Activated naive CD4-positive, alpha-beta T cell treated with anti-CD3 and anti-CD28 coated beads, Interleukin-2, amount 50 U/mL, for 24 hours (primary cell): ENCODE measurements around the gene SAMD1.

ENCODE experiments used
- H3K27ac Mint-ChIP-seq: one replicate; pipeline ENCODE4 v1.8.0; 2021; ENCODE audit warnings: mild to moderate bottlenecking, mixed read lengths
- H3K27me3 Mint-ChIP-seq: one replicate; pipeline ENCODE4 v1.8.0; 2021; ENCODE audit warnings: mixed read lengths
- H3K36me3 Mint-ChIP-seq: one replicate; pipeline ENCODE4 v1.8.0; 2021; ENCODE audit warnings: mixed read lengths
- H3K4me1 Mint-ChIP-seq: one replicate; pipeline ENCODE4 v1.8.0; 2021; ENCODE audit warnings: mixed read lengths
- H3K4me3 Mint-ChIP-seq: one replicate; pipeline ENCODE4 v1.8.0; 2021; ENCODE audit warnings: mild to moderate bottlenecking, mixed read lengths
- H3K9me3 Mint-ChIP-seq: one replicate; pipeline ENCODE4 v1.8.0; 2021; ENCODE audit warnings: mixed read lengths

Gene SAMD1

DNA sequence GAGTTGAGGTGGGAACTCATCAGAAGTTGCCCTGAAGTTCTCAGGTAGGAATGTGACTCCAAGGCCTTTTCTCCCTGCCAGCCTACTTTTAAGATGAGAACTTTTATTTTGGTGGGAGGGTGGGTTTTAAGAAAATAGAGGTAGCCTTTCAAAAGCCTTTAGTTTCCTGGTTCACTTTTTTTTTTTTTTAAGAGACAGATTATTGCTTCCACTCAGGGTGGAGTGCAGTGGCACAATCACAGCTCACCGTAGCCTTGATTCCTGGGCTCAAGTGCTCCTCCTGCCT is 7.9 kb downstream of the SAMD1 start:
- Mint-ChIP-seq H3K9me3 (no peaks in the 10 kb centered on the region), H3K27ac (no peak overlapping the region), H3K36me3 (no peaks in the 10 kb centered on the region), H3K4me3 (peak overlapping the region; percentile 98), H3K4me1 (peaks cover 6% of the 10 kb centered on the region), H3K27me3 (no peaks in the 10 kb centered on the region)

DNA sequence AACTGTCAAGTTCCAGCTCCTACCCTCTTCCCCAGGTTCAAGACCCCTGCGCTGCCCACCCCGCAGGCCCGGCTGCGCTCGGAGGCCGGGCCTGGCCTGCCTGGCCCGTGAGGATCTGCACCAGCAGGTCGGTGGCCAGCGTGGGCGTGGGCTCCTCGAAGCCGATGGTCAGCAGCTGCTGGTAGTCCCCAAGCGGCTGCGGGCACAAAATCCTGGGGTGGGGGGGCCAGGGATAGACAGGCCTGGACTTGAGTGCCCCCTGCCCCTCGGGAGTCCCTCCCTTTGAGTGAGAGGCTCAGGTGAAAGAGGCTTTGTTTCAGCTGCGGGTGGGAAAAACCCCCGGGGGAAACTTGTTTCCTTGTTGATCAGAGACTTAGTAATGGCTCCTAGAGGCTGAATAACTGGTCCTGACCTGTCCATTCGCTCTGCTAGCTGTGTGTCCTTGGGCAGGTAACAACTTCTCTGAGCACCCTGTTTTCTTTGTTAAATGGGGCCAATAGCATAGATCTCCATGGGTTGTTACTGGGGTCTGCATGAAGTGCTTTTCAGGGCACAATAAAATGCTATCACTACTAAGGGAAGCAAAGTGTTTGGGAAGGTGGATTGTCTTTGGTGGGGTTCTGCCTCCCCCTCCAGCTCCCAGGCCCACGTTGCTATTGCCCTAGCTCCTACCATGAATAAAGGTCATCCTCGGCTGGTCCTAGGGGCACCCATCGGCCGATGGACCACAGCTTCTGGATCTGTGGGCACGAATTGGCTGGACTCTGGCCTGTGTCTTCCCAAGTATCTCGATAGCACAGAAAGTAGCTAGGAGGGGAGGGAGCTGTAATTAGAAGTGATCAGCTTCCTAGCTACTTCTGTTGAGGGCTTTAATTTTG is 8.5 kb downstream of the SAMD1 start:
- peak overlapping the region; percentile 98 for H3K4me3 Mint-ChIP-seq
- no peaks in the 10 kb centered on the region for H3K27me3 Mint-ChIP-seq
- H3K9me3 Mint-ChIP-seq: no peaks in the 10 kb centered on the region
- peak overlapping the region; percentile 98 for H3K27ac Mint-ChIP-seq
- H3K4me1 Mint-ChIP-seq: peaks cover 6% of the 10 kb centered on the region
- no peaks in the 10 kb centered on the region for H3K36me3 Mint-ChIP-seq

DNA sequence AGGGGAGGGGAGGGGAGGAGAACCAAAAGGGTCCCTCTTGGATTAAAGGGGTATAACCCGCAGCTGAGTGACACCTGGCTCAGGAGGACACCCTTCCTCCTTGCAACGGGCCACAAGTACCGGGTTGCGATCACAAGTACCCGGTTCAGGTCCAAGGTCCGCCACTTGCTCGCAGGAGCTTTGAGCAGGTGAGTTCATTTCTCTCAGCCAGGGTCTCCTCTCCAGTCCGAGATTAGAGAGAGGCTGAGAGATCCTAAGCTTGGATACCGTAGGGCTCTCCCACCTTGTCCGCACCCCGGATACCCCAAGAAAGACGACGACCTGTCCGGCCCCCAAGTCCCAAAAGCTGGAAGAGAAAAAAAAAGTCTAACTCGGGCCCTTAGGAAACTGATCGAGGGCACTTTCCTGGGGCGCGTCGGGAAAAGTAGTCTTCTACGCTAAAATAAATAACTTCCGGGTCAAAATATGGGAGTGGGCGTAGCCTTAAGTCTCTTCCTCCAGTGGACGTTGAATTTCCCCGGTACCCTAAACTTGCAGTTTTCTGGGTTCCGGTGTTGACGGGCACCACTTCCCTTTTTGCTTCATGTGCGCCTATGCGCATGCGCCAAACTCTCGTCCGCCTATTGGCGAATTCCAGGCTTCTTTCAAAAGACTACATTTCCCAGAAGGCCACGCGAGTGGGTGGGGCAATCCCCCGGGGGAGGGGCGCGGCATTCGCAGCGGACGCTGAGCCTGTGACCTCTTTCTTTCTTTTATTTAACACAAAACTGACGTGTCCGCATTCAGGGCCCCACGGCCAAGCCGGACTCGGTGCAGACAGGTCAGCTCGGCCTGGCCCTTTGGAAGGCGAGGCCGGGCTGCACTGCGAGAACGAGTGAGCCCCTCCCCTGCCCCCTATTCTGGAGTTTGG is 9.4 kb downstream of the SAMD1 start:
- no peaks in the 10 kb centered on the region for H3K9me3 Mint-ChIP-seq
- peak overlapping the region; percentile 98 for H3K4me3 Mint-ChIP-seq
- peaks cover 6% of the 10 kb centered on the region for H3K4me1 Mint-ChIP-seq
- no peaks in the 10 kb centered on the region for H3K27me3 Mint-ChIP-seq
- peak overlapping the region; percentile 98 for H3K27ac Mint-ChIP-seq
- H3K36me3 Mint-ChIP-seq: no peaks in the 10 kb centered on the region

DNA sequence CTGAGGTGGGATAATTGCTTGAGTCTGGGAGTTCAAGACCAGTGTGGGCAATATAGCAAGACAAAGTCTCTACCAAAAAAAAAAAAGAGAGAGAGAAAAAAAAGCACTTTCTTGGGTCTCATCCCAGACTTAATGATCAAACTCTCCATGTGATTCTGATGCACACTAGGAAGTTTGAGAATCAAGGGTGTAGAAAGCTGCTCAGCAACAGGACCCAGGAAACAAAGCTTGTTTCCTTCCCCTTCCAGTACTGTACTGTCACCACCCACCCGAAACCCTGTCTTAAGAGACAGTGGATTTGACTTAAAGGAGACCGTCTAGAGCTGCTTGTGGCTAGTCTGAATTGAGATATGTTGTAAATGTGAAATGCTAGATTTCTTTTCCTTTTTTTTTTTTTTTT is 12.1 kb downstream of the SAMD1 start:
- Mint-ChIP-seq H3K9me3 (no peaks in the 10 kb centered on the region), H3K36me3 (no peaks in the 10 kb centered on the region), H3K4me3 (no peak overlapping the region), H3K27me3 (no peaks in the 10 kb centered on the region), H3K4me1 (peaks cover 20% of the 10 kb centered on the region), H3K27ac (no peak overlapping the region)

DNA sequence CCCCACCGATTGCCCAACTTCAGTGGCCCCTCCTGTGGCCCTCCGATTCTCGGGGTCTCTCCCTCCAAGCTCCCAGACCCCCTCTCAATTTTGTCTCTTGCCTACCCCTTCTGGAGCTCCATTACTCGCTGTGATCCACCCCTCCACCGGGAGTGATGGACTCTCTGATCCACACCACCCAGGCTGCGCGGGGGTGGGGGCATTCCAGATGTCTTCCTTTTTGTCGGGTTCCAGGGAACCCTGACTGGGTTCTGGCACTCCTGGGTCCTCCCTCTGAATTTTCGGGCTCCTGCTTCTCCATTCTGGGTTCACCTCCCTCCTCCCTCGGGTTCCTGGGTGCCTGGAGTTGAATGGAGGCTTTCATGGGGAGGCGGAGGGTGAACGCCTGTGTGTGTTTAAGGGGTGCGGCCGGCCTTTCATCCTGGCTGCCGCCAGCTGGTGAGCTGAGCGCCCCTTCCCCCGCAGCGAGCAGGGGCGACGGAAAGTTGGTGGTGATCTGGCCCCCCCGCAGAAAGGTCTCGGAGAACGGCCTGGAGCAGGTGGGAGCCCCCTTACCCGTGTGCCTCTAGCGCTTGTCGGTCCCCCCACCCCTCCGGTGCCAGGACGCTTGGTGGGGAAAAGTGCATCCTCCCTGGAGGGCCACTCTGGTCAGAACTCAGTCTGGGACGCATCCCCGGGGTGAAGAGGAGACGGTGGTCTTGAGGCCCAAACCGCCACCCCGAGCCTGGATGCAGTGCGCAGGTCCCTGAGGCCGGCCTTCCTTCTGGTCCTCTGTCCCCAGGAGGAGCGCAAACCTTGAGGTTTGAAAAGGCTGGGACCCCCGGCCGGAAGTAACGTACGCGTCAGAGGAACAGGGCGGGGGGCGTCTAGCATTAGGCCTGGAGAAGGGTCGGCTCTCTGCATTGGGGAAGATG is 16.4 kb downstream of the SAMD1 start:
- H3K27me3 Mint-ChIP-seq: no peaks in the 10 kb centered on the region
- peak overlapping the region; percentile 95 for H3K4me3 Mint-ChIP-seq
- H3K36me3 Mint-ChIP-seq: no peaks in the 10 kb centered on the region
- H3K27ac Mint-ChIP-seq: peak overlapping the region; percentile 84
- peaks cover 14% of the 10 kb centered on the region for H3K4me1 Mint-ChIP-seq
- H3K9me3 Mint-ChIP-seq: no peaks in the 10 kb centered on the region

DNA sequence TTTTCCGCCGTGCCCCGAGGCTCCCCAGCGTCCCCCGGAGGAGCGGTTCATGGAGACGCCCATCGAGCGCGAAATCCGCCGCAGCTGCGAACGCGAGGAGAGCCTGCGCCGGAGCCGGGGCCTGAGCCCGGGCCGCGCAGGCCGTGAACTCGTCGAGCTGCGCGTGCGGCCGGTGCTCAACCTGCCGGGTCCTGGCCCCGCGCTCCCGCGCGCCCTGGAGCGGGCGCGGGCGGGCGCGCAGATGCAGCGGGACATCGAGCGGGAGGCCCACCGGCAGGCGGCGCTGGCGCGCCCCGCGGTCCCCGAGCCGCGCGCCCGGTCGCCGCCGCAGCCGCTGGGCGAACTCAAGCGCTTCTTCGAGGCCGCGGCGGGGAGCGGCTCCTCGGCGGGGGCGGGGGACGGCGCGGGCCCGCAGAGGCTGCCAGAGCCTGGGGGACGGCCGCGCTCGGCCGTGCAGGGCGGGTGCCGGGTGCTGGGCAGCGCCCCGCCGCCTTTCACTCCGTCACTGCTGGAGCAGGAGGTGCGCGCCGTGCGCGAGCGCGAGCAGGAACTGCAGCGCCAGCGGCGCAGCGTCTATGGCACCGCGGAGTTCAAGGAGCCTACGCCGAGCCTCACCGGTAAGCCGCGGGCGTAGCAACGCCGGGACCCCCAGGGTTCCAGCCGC is 17.2 kb downstream of the SAMD1 start:
- Mint-ChIP-seq H3K4me3 (peak overlapping the region; percentile 95), H3K36me3 (no peaks in the 10 kb centered on the region), H3K9me3 (no peaks in the 10 kb centered on the region), H3K27me3 (no peaks in the 10 kb centered on the region), H3K27ac (peak overlapping the region; percentile 84), H3K4me1 (peaks cover 14% of the 10 kb centered on the region)

DNA sequence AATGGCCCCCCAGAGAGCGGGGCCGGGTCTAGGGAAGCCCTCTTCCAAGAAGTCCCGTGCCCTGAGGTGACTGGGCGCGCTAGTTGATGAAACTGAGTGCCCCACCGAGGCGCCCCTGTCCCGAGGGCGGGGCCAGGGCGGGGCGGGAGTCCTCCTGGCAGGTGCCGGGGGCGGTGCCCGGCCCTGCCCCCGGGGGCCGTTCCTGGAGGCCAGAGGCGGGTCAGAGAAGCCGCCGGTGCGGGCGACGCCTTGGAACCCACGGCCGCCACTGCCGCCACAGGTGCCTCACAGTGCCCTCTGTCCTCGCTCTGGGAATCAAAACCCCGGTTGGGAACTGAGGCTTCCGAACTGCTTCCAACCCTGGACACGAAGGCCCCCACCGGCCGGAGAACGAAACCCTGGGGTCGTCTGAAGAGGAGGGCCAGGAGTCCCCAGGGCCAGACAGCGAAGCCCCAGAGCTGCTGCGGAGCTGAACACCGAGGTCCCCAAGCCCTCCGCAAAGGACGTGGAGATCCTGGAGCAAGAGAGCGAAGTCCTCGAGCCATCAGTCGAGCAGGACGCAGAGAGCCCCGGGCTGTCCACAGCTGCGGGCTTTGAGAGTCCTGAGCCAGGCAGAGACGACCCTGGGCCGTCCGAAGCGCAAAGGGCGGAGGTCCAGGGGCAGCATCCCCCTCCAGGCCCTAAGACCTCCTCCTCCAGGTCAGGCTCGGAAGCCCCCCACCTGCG is 17.9 kb downstream of the SAMD1 start, which contains the start of gene MISP3:
TSS of gene MISP3 (plus strand) at position 252 of the 726 bp plus-strand sequence. CDS start 524 bp downstream, outside the sequence.
- Mint-ChIP-seq H3K36me3 (no peaks in the 10 kb centered on the region), H3K4me3 (peak within 1 kb of the TSS; percentile 95), H3K27me3 (no peaks in the 10 kb centered on the region), H3K9me3 (no peaks in the 10 kb centered on the region), H3K27ac (no peak within 1 kb of the TSS), H3K4me1 (peaks cover 14% of the 10 kb centered on the region)

DNA sequence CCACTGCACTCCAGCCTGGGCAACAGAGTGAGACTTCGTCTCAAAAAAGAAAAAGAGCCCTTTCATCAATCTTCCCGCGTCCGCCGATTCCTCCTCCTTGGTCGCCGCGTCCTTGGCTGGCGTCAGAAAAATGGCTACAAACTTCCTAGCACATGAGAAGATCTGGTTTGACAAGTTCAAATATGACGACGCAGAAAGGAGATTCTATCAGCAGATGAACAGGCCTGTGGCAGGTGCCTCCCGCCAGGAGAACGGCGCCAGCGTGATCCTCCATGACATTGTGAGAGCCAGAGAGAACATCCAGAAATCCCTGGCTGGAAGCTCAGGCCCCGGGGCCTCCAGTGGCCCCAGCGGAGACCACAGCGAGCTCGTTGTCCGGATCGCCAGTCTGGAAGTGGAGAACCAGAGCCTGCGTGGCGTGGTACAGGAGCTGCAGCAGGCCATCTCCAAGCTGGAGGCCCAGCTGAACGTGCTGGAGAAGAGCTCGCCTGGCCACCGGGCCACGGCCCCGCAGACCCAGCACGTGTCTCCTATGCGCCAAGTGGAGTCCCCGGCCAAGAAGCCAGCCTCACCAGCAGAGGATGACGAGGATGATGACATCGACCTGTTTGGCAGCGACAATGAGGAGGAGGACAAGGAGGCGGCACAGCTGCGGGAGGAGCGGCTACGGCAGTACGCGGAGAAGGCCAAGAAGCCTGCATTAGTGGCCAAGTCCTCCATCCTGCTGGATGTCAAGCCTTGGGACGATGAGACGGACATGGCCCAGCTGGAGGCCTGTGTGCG is 20.1 kb downstream of the SAMD1 start:
- peaks cover 14% of the 10 kb centered on the region for H3K4me1 Mint-ChIP-seq
- no peaks in the 10 kb centered on the region for H3K9me3 Mint-ChIP-seq
- H3K36me3 Mint-ChIP-seq: no peaks in the 10 kb centered on the region
- peak overlapping the region; percentile 60 for H3K4me3 Mint-ChIP-seq
- peak overlapping the region; percentile 68 for H3K27ac Mint-ChIP-seq
- no peaks in the 10 kb centered on the region for H3K27me3 Mint-ChIP-seq

DNA sequence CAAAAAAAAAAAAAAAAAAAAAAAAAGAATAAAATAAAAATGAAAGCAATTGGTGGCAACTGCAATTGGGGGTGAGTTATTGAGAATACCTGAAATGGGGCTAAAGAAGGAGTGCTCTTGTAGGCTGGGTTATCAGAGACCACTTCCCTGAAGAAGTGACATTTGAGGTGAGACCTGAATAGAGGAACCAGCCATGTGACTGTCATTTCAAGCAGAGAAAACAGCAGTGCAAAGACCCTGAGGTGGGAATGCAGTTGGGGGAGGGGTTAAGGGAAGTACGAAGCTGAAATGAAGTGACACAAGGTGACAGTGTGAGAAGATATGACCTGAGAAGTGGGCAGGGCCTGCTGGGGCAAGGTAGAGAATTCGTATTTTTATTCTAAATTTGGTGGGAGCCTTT is 24.4 kb downstream of the SAMD1 start:
- Mint-ChIP-seq H3K9me3 (no peaks in the 10 kb centered on the region), H3K4me1 (no peaks in the 10 kb centered on the region), H3K4me3 (no peak overlapping the region), H3K27ac (no peak overlapping the region), H3K36me3 (no peaks in the 10 kb centered on the region), H3K27me3 (peaks cover 1% of the 10 kb centered on the region)

DNA sequence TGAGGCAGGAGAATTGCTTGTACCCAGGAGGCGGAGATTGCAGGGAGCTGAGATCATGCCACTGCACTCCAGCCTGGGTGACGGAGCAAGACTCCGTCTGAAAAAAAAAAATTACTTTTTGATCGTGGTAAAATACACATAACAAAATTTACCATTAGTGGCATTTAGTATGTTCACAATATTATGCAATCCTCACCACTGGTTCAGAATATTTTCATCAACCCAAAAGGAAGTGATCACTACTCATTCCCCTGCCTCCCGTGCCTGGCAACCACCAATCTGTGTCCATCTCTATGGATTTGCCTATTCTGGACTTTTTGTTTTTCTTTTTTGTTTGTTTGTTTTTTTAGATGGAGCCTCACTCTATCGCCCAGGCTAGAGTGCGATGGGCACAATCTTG is 27.4 kb downstream of the SAMD1 start:
- Mint-ChIP-seq H3K27me3 (peaks cover 17% of the 10 kb centered on the region), H3K36me3 (no peaks in the 10 kb centered on the region), H3K9me3 (no peaks in the 10 kb centered on the region), H3K27ac (no peak overlapping the region), H3K4me3 (no peak overlapping the region), H3K4me1 (peaks cover 13% of the 10 kb centered on the region)

DNA sequence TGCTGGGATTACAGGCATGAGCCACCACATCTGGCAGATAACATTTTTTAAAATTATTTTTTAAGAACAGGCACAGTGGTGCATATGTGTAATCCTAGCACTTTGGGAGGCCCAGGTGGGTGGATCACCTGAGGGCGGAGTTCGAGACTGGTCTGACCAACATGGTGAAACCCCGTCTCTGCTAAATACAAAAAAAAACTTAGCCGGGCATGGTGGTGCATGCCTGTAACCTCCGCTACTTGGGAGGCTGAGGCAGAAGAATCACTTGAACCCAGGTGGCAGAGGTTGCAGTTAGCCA is 28.0 kb downstream of the SAMD1 start:
- H3K27ac Mint-ChIP-seq: no peak overlapping the region
- H3K4me3 Mint-ChIP-seq: no peak overlapping the region
- H3K4me1 Mint-ChIP-seq: peaks cover 18% of the 10 kb centered on the region
- no peaks in the 10 kb centered on the region for H3K36me3 Mint-ChIP-seq
- H3K27me3 Mint-ChIP-seq: peaks cover 23% of the 10 kb centered on the region
- no peaks in the 10 kb centered on the region for H3K9me3 Mint-ChIP-seq

DNA sequence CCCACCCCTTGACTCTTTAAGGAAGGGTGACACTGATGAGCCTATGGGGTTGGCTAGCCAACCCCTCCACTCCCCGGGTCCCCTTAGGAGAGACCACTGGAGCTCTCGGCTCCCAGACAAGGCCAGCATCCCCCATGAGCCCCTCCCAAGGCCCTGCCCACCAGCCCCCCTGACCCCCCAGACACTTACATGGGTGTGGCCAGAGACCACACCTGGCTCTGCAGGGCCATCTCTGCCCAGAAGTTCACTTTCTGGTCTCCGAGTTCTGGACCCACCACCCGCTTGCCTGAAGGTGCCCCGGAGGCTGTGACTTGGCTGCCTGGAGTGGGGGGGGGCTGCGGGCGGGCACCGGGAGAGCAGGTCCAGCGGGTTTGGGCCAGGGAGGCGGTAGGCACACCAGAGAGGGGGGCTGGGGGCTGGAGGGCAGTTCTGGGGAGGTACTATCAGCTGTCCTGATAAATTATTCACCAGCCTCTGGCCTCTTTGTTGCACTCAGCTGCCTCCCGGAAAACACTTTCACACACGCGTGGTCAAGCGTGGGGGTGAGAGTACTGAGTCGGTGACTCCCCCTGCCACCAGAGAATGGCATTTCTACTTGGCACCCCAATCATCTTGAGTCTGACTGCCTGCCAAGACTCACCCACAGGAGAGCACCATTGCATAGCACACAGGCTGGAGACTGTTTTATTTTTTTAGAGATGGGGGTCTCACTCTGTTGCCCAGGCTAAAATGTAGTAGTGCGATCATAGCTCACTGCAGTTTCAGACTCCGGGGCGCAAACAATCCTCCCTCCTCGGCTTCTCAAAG is 28.6 kb downstream of the SAMD1 start, which contains the start of gene PALM3:
TSS of gene PALM3 (minus strand) at position 326 of the 807 bp plus-strand sequence. CDS start at position 230, 96 bp downstream.
- H3K27ac Mint-ChIP-seq: no peak within 1 kb of the TSS
- H3K36me3 Mint-ChIP-seq: no peaks in the 10 kb centered on the region
- H3K4me1 Mint-ChIP-seq: peaks cover 18% of the 10 kb centered on the region
- no peaks in the 10 kb centered on the region for H3K9me3 Mint-ChIP-seq
- no peak within 1 kb of the TSS for H3K4me3 Mint-ChIP-seq
- H3K27me3 Mint-ChIP-seq: peaks cover 23% of the 10 kb centered on the region

DNA sequence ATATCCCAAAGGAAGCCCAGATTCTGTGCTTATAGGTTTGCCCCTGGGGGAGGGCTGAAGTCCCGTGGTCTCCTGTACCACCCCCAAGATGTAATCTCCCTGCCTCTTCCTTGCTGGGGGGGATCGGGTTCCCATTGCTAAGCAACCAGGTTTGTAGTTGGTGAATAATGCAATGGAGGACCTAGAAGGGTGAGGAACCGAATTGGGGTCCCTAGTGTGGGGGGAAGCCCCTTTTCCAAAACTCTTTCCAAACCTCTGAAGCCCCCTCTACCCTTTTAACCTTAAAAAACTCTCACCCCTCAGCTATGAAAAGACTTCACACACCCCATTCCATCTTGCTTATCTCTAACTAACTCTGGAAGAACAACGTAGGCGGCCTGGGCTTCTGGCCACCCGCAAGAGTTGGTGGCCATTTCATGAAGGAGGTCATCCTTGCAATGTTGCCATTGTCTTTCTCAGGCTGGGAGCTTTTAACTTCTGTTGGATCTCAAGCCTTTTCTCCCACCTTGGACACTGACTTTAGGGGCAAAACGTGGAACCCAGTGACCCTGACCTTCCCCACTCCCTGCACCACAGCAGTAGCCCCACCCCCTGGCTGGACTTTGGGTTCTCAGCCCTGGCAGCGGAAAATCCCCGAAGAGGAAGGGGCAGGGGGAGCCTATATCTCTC is 29.3 kb downstream of the SAMD1 start:
- Mint-ChIP-seq H3K36me3 (no peaks in the 10 kb centered on the region), H3K27me3 (peaks cover 23% of the 10 kb centered on the region), H3K9me3 (no peaks in the 10 kb centered on the region), H3K4me1 (peaks cover 18% of the 10 kb centered on the region), H3K27ac (no peak overlapping the region), H3K4me3 (no peak overlapping the region)
